IPS-NIHi7 (cell line): ENCODE results near the gene UROD.
"Not testable (repeated sequence)": the region's sequence is repeated elsewhere in the genome, so short reads cannot be mapped to it uniquely, and the experiment has no call there.

ENCODE experiments used
- DNase-seq: peaks from one replicate; pipeline ENCODE4 v3.0.0; 2012; ENCODE audit warnings: mixed read lengths; ENCODE audit errors: extremely low spot score

UROD gene

GRCh38 chr1:45011837-45012638 lies at the start of gene UROD:
TSS of gene UROD (plus strand) at chr1:45012254. CDS start at chr1:45012266, 12 bp downstream.
- peak; percentile 97 for DNase-seq

GRCh38 chr1:44962729-44963128 lies 49.3 kb upstream of the UROD start:
- DNase-seq, result no peak

GRCh38 chr1:44964396-44964795 lies 47.7 kb upstream of the UROD start:
- DNase-seq, result no peak

- no peak for DNase-seq
These were observed 41.7 kb upstream of the UROD start for GRCh38 chr1:44970317-44970716.

- no peak for DNase-seq
These were observed 38.4 kb upstream of the UROD start for GRCh38 chr1:44973645-44974044.

- no peak for DNase-seq
These were observed 35.8 kb upstream of the UROD start for GRCh38 chr1:44976252-44976651.

GRCh38 chr1:44977372-44977771 lies 34.7 kb upstream of the UROD start:
- DNase-seq, result not testable (repeated sequence)

- no peak for DNase-seq
These were observed 26.2 kb upstream of the UROD start for GRCh38 chr1:44985747-44986359.

- no peak for DNase-seq
These were observed 23.4 kb upstream of the UROD start for GRCh38 chr1:44988531-44989156.

GRCh38 chr1:44994309-44994898 lies 17.6 kb upstream of the UROD start:
- DNase-seq, result no peak

GRCh38 chr1:44995467-44996238 lies 16.4 kb upstream of the UROD start:
- DNase-seq, result no peak

- DNase-seq, result no peak
These were observed 12.8 kb upstream of the UROD start for GRCh38 chr1:44999232-44999631.

- no peak for DNase-seq
These were observed 11.0 kb upstream of the UROD start for GRCh38 chr1:45001011-45001481.

GRCh38 chr1:45001576-45001975 lies 10.5 kb upstream of the UROD start:
- DNase-seq, result not testable (repeated sequence)

GRCh38 chr1:45002650-45003645 lies 9.1 kb upstream of the UROD start:
- no peak for DNase-seq

- no peak for DNase-seq
These were observed 8.3 kb upstream of the UROD start for GRCh38 chr1:45003741-45004140.

GRCh38 chr1:45004281-45004920 lies 7.7 kb upstream of the UROD start:
- no peak for DNase-seq

GRCh38 chr1:45005761-45006160 lies 6.3 kb upstream of the UROD start:
- no peak for DNase-seq

GRCh38 chr1:45007311-45007710 lies 4.7 kb upstream of the UROD start:
- DNase-seq, result no peak

GRCh38 chr1:45008076-45008475 lies 4.0 kb upstream of the UROD start:
- no peak for DNase-seq
